Sigmoid colon (tissue), 4 donors: Measurements from ENCODE around the gene TECTA.

Experiments
- POLR2A ChIP-seq, 2 donors: fragments of 450-650 bp; IDR thresholded peaks; one replicate each; pipeline ENCODE4 v1.6.1; 2016; ENCODE audit warnings: antibody characterized with exemption in 2 of 2, mild to moderate bottlenecking in 2 of 2, moderate library complexity in 2 of 2
- POLR2AphosphoS5 ChIP-seq, 4 donors: sonication (generic); formaldehyde crosslinking; IDR thresholded peaks; one replicate each; pipeline ENCODE4 v1.6.1; 2017; ENCODE audit warnings: antibody characterized with exemption in 4 of 4

- TF ChIP-seq POLR2A (IDR thresholded peaks at IDR 0.05) (no peak), POLR2AphosphoS5 (IDR thresholded peaks at IDR 0.05) (no peak)
These were observed 106.6 kb downstream of the TECTA start for GRCh38 chr11:121207485-121208115.
